Pancreas (tissue), 10 donors: ENCODE results near the gene CMYA5. TPM values are rescaled to one million over a fixed set of nuclear protein-coding genes. Genes with fewer than 3 reads are reported as not detected.

Experiments used
- ATAC-seq, 4 donors: fragments of 200-7000 bp; cut with Tn5 transposase; one replicate each; pipeline versions ENCODE4 v1.8.0 to v1.9.1; 2020; ENCODE audit warnings: mild to moderate bottlenecking in 4 of 4, moderate library complexity in 4 of 4
- DNase-seq, 6 donors: peaks; one replicate each; pipeline ENCODE4 v3.0.0-alpha.2; 2020
- FAIRE-seq: peaks from 2 replicates; lab custom pipeline; 2012; peaks lifted over from hg19 to GRCh38; lab: Jason Lieb, UNC
- H3K27ac ChIP-seq, 4 donors: fragments of 200-600 bp; sonication (generic); 1 replicate in 3 of 4; 2 replicates in 1 of 4; pipeline versions ENCODE4 v1.5.0 to v1.8.0; 2020
- H3K27me3 ChIP-seq, 4 donors: fragments of 200-600 bp; one replicate each; pipeline ENCODE4 v1.8.0; 2021
- H3K36me3 ChIP-seq, 3 donors: fragments of 200-600 bp; sonication (generic) in 1 of 3; one replicate each; pipeline versions ENCODE4 v1.5.0 to v1.8.0; 2020 to 2021
- H3K4me1 ChIP-seq, 3 donors: fragments of 200-600 bp; one replicate each; pipeline ENCODE4 v1.8.0; 2021
- H3K4me3 ChIP-seq, 4 donors: fragments of 200-600 bp; sonication (generic) in 2 of 4; one replicate each; pipeline versions ENCODE4 v1.5.0 to v1.8.0; 2020 to 2021
- H3K9me3 ChIP-seq, 4 donors: fragments of 200-600 bp; one replicate each; pipeline ENCODE4 v1.8.0; 2021
- WGBS, 2 donors: extraction: QIAGEN DNeasy Blood & Tissue Kit; methylation state at CpG; one replicate each; pipeline ENCODE4 v1.1.7; 2013; 5-methylcytosine and 5-hydroxymethylcytosine counted together
- intact Hi-C, 3 donors: fragments of 100-400 bp; cut with DNase I; formaldehyde crosslinking; loops; one replicate each; pipeline versions ENCODE4 v1.11.1 to v1.14.2; 2022
- polyA plus RNA-seq, 2 donors: library from polyadenylated mRNA; stranded (reverse); fragments of 200-250 nt; gene quantifications; one replicate each; pipeline ENCODE4 v1.2.3, GENCODE V29; 2013
- total RNA-seq, 6 donors: library from RNA; stranded (reverse); fragmentation: NEBNext Ultra II Directional in 4 of 6; extraction: Animal tissue kit (Norgen Biotek cat#: 25700) in 4 of 6; gene quantifications; one replicate each; pipeline versions ENCODE4 v1.2.1 to v1.2.4, GENCODE V29; 2021 to 2023
- TF ChIP-seq, protein P1 (sequence below), 4 donors: fragments of 200-600 bp; sonication (generic) in 3 of 4; IDR thresholded peaks; one replicate each; pipeline versions ENCODE4 v1.5.0 to v1.8.0; 2021; ENCODE audit warnings: antibody characterized with exemption in 4 of 4
- donor health status: healthy with polysubstance abuse.
- donor health status: DM: no; HTN: no; CAD: no; lungs with moderate emphysema.
- donor health status: DM: no; HTN: no; CAD: no.
- donor health status: control.
- donor health status: control.
- donor health status: Bipolar disorder and iron deficiency.
- donor health status: DM: yes; HTN: yes; CAD: no.
- donor health status: DM: no; HTN: no; CAD: no.
- donor health status: DM: no; HTN: no; CAD: no.
- donor health status: DM: yes; HTN: yes; CAD: no.

The CMYA5 gene
- total and polyA plus RNA-seq, 8 donors = 0.09 to 0.84 (median 0.39) TPM

DNA sequence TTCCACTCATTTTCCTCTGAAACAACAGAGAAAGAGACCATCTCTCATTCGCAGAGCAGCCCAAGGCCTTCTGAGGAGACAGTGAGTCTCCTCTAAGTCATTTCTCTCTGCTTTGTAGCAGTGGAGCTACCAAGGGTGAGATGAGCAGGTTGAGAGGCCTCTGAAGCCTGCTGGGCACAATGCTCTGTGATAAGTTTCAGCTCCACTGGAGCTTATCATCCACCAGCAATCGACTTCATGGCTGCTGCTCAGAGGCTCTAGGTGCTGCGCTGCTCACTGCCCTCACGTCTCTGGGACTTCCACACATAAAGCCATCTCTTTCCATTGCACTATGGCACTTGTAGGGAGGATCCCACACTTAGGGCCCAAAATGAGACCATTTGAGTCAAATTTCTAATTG lies 96.3 kb downstream of the CMYA5 start:
- WGBS, 2 donors = 84 to 92% methylated on average over 4 of the region's 4 CpGs
- no peaks in the 10 kb centered on the region for H3K27me3 ChIP-seq
- TF ChIP-seq, protein P1, sequence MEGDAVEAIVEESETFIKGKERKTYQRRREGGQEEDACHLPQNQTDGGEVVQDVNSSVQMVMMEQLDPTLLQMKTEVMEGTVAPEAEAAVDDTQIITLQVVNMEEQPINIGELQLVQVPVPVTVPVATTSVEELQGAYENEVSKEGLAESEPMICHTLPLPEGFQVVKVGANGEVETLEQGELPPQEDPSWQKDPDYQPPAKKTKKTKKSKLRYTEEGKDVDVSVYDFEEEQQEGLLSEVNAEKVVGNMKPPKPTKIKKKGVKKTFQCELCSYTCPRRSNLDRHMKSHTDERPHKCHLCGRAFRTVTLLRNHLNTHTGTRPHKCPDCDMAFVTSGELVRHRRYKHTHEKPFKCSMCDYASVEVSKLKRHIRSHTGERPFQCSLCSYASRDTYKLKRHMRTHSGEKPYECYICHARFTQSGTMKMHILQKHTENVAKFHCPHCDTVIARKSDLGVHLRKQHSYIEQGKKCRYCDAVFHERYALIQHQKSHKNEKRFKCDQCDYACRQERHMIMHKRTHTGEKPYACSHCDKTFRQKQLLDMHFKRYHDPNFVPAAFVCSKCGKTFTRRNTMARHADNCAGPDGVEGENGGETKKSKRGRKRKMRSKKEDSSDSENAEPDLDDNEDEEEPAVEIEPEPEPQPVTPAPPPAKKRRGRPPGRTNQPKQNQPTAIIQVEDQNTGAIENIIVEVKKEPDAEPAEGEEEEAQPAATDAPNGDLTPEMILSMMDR (IDR thresholded peaks at IDR 0.05) = no peak
- no peak overlapping the region for H3K4me3 ChIP-seq
- no peaks in the 10 kb centered on the region for H3K9me3 ChIP-seq
- ATAC-seq (no peak), FAIRE-seq (no peak), DNase-seq (no peak)
- no peak overlapping the region for H3K27ac ChIP-seq
- H3K4me1 ChIP-seq = no peaks in the 10 kb centered on the region
- H3K36me3 ChIP-seq = no peaks in the 10 kb centered on the region
- intact Hi-C loops = no loop called here

DNA sequence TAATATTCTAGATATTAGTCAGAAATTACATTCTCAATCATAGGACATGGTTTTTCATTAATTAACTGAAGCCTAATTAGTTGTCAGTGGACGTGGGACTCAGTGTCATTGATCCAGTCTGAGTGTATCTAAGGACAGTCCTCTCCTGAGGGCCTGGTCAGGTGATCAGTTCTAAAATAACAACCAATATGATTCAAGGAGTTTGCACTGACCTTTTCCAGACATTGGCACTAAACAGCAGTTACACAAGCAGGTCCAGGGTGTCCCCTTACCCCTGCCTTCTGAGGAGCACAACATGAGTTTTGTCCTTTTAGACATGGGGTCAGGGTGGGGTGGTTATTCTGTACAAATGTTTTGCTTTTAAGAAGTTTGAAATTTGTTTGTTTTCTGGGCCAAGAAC lies 97.8 kb downstream of the CMYA5 start:
- H3K9me3 ChIP-seq = no peaks in the 10 kb centered on the region
- TF ChIP-seq, protein P1 (IDR thresholded peaks at IDR 0.05) = no peak
- H3K27me3 ChIP-seq = no peaks in the 10 kb centered on the region
- FAIRE-seq (no peak), ATAC-seq (no peak), DNase-seq (no peak)
- H3K27ac ChIP-seq = no peak overlapping the region
- H3K4me1 ChIP-seq = no peaks in the 10 kb centered on the region
- no peaks in the 10 kb centered on the region for H3K36me3 ChIP-seq
- intact Hi-C loops = no loop called here
- 43 to 62% methylated on average over 1 of the region's 1 CpG for WGBS, 2 donors
- no peak overlapping the region for H3K4me3 ChIP-seq

DNA sequence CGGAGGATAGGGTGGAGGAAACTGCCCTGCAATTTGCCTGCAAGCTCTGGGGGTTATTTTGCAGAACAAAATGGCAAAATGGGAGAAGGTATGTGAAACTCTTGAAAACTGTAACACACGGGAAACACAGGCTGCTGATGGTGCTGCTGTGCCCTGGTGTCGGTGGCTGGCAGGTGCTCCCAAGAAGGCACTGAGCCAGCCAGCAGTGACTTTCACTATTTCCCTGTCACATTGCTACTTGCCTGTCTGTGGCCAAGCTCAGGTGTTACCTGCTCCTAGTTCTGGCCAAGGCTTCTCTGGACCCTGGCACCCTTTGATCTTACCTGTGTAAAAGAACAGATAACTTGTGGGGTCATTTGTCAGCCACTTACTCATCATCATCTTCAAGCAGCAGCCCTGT lies 102.2 kb downstream of the CMYA5 start:
- 52 to 53% methylated on average over 3 of the region's 3 CpGs for WGBS, 2 donors
- Histone ChIP-seq H3K36me3 (no peaks in the 10 kb centered on the region), H3K27ac (no peak overlapping the region), H3K4me1 (no peaks in the 10 kb centered on the region), H3K27me3 (no peaks in the 10 kb centered on the region), H3K9me3 (no peaks in the 10 kb centered on the region), H3K4me3 (no peak overlapping the region)
- TF ChIP-seq, protein P1 (IDR thresholded peaks at IDR 0.05) = no peak
- intact Hi-C loops = no loop called here
- ATAC-seq = peak; percentile 58 to 82 (median 74)
- DNase-seq = peak in 2 of 6 donors; percentile 14 to 30
- FAIRE-seq = no peak

DNA sequence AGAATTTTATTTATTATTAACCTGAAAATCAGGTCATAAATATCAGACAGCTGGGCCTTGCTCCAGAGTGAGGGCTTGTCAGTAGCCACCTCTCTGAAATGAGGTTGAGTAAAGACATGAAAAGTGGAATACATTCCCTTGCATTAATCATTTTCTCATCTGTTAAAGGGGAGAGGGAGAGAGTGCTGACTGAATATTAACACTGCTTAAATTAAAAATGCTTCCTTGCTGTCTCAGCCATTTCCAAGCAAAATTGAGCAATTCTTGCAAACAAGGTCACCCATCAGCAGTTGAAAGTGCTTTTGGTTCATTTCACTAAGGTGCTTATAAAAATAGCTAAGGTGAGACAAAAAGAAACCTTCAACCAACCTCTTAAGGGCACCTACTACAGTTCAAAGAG lies 102.8 kb downstream of the CMYA5 start:
- Histone ChIP-seq H3K9me3 (no peaks in the 10 kb centered on the region), H3K27me3 (no peaks in the 10 kb centered on the region), H3K36me3 (no peaks in the 10 kb centered on the region), H3K27ac (no peak overlapping the region), H3K4me3 (no peak overlapping the region), H3K4me1 (no peaks in the 10 kb centered on the region)
- TF ChIP-seq, protein P1 (IDR thresholded peaks at IDR 0.05) = no peak
- ATAC-seq = peak in 3 of 4 donors; percentile 36 to 41 (median 39)
- FAIRE-seq = no peak
- intact Hi-C loops = no loop called here
- DNase-seq = no peak

DNA sequence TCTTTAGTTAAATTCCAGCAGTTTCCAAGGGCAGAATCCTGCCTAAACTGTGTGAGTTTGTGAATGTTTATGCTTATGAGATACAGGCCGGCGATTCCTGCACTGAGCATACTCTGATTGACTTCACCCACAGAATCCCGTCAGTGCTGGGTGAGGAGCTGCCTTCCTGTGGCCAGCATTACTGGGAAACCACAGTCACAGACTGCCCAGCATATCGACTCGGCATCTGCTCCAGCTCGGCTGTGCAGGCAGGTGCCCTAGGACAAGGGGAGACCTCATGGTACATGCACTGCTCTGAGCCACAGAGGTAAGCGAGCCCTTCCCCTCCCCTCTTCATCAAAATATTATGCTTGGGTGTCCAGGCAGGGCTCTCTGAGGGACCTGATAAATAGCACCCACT lies 103.7 kb downstream of the CMYA5 start:
- Histone ChIP-seq H3K27me3 (no peaks in the 10 kb centered on the region), H3K27ac (no peak overlapping the region), H3K9me3 (no peaks in the 10 kb centered on the region), H3K4me1 (no peaks in the 10 kb centered on the region), H3K4me3 (no peak overlapping the region), H3K36me3 (no peaks in the 10 kb centered on the region)
- no peak for FAIRE-seq
- DNase-seq = no peak
- WGBS, 2 donors = 83% methylated on average over 7 of the region's 7 CpGs
- TF ChIP-seq, protein P1 (IDR thresholded peaks at IDR 0.05) = no peak
- ATAC-seq = no peak
- intact Hi-C loops = no loop called here
